Loucy (cell line): ENCODE measurements around the gene CRTAC1.

Experiments used
- EZH2phosphoT487 ChIP-seq: fragments of 200-600 bp; IDR thresholded peaks from 2 replicates; pipeline ENCODE4 v1.6.1; 2018; ENCODE audit warnings: antibody characterized with exemption, mild to moderate bottlenecking, moderate library complexity, borderline replicate concordance
- TF ChIP-seq, protein P1 (sequence below): fragments of 200-600 bp; sonication (generic); conservative IDR thresholded peaks from 2 replicates; pipeline ENCODE4 v1.5.1; 2014; ENCODE audit warnings: mild to moderate bottlenecking, antibody characterized with exemption, low read length

DNA sequence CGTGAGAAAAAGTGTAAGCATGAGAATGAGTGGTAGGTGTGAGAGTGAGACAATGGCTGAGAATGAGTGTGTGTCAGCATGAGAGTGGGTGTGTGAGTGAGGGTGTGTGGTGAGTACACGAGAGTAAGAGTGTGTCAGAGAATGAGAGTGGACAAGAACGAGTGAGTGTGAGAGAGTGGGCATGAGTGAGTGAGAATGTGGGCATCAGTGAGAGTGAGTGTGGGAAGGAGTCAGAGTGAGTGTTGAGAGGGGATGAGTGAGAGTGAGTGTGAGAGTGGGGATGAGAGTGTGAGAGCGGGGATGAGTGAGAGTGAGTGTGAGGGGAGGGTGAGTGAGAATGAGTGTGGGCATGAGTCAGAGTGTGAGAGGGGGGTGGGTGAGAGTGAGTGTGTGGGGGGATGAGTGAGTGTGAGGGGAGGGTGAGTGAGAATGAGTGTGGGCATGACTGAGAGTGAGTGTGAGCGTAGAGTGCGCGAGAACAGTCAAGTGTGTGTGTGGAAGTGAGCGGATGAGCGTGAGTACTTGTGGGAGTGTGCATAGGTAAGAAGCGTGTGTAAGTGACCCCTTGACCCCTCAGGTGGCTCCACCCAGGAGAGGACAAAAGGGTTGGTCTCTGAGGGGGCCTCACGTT lies 105.0 kb downstream of the CRTAC1 start:
- TF ChIP-seq, protein P1, sequence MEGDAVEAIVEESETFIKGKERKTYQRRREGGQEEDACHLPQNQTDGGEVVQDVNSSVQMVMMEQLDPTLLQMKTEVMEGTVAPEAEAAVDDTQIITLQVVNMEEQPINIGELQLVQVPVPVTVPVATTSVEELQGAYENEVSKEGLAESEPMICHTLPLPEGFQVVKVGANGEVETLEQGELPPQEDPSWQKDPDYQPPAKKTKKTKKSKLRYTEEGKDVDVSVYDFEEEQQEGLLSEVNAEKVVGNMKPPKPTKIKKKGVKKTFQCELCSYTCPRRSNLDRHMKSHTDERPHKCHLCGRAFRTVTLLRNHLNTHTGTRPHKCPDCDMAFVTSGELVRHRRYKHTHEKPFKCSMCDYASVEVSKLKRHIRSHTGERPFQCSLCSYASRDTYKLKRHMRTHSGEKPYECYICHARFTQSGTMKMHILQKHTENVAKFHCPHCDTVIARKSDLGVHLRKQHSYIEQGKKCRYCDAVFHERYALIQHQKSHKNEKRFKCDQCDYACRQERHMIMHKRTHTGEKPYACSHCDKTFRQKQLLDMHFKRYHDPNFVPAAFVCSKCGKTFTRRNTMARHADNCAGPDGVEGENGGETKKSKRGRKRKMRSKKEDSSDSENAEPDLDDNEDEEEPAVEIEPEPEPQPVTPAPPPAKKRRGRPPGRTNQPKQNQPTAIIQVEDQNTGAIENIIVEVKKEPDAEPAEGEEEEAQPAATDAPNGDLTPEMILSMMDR = no peak
- no peak for TF ChIP-seq EZH2phosphoT487
